NK-92 (cell line): Measurements from ENCODE around the gene LGALSL.
"Not testable (repeated sequence)": the region's sequence is repeated elsewhere in the genome, so short reads cannot be mapped to it uniquely, and the experiment has no call there.

Experiments
- DNase-seq: peaks from one replicate; lab custom pipeline; 2025; ENCODE audit not compliant: unreplicated experiment; lab: John Stamatoyannopoulos, UW

The LGALSL gene

DNA sequence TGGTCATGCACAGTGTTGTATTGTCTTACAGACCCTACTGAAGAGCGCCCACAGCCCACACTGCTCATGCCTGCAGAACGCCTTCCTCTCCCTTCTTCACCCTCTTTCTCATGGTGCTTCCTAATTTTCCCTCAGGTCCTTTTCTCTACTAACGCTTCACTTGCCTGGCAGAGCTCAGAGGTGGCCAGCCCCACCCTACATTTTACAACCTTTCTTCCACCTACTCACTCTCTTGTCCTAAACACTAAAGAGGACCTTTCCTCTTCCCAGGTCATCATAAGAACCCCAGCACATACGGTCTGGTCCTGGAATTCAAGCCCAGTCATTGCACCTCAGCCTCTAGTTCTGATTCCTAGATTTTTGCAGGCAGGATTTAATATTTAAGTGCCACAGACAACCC is 11.7 kb upstream of the LGALSL start:
- no peak for DNase-seq

DNA sequence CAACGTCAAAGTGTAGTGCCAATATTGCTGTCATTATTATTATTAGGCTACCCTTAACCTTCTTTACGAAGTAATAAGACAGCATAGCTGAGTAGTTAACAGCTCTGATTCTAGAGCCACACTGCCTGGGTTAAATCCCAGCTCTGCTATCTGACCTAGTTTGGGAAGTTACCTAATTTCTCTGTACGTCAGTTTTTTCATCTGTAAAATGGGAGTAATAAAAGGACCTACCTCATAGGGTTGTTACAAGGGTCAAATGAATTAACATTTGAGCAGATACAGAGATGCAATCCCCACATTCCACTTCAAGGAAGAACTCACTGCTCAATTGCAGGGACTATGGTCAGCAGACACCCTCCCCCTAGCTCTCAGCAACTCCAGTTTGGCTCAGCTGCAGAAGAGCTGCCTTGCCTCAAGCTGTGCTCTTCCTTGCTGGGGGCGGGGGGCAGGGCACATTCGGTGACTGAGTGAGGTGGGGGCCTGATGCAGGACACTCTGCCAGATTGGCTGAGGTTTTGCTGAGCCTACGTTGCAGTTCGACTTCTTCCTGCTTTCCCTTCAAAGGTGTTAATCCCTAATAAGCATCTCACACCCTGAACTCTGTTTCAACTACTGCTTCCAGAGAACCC is 11.0 kb upstream of the LGALSL start:
- no peak for DNase-seq

DNA sequence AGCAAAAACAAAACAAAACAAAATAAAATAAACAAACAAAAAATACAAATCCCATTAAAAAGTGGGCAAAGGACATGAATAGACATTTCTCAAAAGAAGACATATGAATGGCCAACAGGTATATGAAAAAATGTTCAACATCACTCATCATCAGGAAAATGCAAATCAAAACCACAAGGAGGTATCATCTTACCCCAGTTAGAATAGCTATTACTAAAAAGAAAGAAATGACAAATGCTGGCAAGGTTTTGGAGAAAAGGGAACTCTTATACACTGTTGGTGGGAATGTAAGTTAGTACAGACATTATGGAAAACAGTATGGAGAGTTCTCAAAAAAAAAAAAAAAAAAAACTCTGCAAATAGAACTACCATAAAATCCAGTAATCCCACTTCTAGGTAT is 8.0 kb upstream of the LGALSL start:
- DNase-seq, result not testable (repeated sequence)

DNA sequence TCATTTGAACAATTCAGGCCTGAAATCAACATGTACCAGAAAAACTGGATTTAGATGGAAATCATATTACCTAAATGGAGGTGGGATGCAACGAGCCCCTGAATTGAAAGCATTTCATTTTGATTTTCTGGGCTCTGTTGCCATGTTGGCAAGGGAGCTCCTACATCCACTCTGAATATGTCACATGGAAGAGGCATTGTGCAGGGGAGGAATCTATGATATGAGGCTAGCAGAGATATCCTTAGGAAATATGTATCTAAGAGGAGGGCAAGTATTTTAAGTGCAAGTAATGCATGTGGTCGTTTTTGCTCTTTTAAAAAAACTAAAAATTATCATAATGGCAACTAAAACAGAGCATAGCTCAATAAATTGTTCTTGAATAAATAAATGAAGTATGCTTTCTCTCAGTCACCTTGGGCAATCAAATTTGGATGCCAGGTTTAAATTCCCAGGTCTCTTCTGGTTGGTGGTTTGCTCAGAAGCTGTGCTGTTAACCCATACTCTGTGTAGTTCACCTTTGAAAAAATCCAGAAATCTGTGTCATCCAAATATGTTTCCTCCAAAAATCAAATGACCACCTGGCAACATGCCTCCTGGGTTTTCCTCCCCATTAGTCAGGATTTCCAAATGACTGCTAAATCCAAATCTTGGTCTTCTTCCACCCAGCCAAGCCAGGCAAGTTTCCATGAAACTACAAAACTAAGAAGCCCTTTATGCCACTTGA is 6.5 kb upstream of the LGALSL start:
- DNase-seq, result no peak

DNA sequence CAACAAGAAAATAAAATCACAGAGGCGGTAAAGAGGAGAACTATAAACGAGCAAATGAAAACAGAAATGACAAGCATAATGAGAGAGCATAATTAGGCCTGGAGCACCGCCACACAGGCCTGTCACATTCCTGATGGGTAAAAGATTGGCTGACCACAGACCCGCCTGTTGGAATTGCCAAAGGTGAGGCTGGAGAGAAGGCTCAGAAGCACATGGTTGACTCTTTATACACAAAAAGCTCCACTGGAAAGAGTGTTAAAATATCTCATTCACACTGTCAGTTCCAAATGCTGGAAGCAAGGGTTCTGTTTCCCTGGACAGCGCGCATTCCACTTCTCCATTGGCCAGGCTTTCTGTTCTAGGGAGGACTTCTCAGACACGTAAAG is 5.9 kb upstream of the LGALSL start:
- no peak for DNase-seq

DNA sequence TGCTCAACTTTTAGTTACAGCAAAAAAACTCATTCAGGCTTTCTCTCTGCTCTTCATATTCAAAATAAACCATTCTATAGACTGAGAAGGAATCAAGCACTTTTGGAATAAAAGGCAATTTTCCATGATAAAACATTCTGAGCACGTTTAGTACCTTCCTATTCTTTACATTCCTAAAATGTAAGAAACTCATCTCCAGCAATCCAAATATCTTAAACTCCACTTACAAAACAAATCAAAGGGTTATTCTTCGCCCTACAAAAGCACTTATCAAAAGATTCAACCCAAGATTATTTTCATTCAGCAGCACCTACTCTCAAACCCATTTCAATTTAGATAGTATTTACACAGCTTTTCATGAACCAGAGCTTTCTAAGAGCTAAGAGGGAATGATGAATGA is 2.9 kb upstream of the LGALSL start:
- DNase-seq, result no peak

DNA sequence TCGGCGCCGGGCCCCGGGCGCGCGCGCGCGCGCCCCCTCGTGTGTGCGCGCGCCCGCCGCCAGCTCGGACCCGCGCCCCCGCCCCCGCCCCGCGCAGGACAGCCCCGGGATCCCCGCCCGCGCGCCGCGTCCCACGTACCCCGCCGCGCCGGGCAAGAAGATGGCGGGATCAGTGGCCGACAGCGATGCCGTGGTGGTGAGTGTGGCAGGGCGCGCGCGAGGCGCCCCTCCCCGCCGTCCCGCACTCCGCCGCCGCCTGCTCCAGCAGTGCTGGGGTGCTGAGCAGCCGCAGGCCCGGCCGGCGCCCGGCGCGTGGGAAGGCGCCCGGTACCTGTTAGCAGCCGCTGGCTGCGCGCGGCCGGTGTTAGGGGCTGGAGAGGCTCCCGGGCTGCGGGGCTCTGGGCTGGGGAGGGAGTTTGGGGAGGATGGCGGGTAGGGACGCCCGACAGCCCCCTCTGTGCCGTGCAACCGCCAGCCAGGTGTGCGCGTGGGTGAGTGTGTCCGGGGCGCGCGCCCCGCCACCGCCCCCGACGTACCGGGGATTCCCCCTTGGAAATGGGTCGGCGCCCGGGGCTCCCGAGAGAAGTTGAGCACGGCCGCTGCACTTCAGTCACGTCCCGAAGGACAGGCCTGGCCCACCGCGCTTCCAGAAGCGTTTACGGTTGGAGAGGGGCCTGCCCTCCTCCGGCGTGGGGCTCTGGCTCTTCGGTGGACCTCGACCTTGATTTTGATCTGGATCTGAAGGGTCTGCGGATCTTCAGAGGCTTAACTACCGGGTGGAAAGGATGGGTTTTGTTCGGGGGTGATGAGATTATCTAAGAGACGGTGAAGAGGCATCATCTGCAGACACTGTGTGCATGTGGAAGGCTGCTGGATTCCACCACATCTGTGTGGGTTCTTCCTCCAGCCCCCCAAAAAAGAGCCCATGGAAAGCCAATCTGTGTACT is 697 bp downstream of the LGALSL start:
- DNase-seq, result no peak

DNA sequence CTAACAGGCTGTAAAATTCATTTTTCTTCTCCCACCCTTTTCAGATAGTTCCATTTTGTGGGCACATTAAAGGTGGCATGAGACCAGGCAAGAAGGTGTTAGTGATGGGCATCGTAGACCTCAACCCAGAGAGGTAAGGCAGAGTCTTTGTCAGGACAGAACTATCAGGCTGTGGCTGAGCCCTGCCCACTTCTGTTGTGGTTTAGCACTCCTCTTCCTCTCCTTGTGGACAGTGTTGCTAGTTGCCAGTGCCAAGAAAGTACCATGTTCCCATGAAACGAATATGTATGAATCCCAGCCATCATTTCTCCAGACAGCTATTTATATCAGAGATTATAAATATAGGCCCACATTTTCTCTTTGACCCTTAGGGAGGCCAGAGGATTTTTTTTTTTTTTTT is 1.6 kb downstream of the LGALSL start:
- no peak for DNase-seq

DNA sequence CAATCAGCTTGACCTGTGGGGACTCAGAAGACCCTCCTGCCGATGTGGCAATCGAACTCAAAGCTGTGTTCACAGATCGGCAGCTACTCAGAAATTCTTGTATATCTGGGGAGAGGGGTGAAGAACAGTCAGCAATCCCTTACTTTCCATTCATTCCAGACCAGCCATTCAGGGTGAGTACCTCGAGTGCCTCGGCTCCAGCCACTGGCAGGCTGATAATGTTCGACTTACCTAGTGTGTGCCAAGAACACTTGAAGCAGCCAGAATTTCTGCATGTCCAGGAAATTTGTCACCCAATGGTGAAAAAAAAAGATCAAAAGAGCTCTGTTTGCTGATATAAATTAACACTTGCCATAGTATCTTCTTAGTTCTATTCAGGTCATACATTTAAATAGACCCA is 2.3 kb downstream of the LGALSL start:
- no peak for DNase-seq

DNA sequence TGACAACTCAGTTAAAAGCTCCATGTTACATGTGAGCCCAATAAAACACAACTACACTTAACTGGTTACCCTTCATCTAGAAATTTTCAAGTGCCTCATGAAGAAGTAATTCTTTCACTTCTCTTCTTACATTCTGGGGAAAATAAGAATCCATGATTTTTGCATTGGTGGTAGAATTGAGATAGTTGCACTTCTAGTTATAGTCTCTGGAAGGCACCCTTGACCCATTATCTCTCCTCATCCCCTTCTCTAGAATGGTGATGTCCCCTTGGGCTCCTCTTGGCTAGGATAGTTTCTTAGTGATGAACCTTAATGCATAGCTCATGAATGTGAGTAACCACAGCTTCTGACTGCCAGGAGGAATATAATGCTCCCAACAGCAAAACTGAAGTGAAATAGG is 3.6 kb downstream of the LGALSL start:
- DNase-seq, result no peak

DNA sequence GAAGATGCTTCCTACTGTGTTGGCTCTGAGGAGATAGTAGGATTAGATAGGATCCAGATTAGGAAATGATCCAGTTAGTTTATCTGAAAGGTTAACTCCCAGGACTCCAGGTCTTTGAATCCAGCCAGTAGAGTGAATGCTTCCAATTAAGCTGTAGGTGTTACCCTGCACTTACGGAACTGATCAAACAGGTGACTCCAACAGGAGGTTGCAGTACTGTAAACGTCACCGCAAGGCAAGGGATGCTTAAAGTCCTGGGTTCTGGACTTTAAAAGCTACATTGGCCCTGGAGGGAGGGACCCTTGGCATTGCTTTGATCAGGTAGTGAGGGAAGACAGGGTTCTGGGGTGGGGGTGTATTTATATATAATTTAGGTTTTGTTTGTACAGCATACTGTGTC is 5.6 kb downstream of the LGALSL start:
- DNase-seq, result no peak

DNA sequence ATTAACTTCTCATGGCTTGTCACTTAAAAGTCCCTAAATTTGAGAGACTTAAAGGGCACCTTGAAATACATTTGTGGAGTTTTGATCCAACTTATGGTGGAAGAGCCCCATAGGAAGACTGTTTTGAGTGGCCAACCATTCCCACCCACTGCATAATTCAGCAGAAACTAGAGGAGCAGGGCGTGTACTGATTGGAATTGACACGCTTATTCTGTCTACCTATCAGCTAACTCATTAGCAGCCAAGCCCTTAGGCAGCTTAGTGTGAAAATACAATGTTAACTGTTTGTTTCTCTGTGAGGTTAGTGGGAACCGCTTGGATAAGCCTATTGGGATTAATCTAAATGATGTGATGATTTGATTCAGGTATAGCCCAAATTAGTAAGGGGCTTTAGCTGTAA is 6.4 kb downstream of the LGALSL start:
- no peak for DNase-seq

DNA sequence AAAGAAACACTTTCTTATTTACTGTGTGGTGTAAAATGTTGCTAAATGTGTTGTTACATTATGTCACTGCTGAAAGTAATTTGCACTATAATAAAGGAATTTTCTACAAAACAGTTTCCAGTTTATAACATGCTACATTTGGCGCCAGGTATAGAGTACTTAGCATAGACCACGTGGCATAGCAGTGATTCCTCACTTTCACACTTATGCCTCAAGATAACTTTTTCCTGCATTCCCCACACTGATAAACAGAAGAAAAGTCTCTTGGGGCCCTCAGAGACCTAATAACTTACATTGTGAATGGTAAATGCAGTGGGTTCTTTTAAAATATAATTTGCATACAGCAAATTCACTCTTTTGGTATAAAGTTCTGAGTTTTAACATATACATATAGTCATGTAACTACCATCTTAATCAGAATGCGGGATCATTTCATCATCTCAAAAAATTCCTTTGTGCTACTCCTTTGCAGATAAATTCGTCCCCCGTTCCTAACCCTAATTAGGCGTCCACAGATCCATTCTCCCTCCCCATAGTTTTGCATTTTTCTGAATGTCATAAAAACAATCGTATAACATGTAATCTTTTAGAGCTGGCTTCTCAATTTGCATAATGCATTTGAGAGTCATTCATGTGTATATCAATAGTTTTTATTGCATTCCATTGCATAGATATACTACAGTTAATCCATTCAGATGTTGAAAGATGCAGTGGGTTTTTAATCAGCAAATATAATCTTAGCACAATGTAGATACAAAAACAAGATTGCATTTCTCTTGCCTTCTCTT is 7.5 kb downstream of the LGALSL start:
- no peak for DNase-seq

DNA sequence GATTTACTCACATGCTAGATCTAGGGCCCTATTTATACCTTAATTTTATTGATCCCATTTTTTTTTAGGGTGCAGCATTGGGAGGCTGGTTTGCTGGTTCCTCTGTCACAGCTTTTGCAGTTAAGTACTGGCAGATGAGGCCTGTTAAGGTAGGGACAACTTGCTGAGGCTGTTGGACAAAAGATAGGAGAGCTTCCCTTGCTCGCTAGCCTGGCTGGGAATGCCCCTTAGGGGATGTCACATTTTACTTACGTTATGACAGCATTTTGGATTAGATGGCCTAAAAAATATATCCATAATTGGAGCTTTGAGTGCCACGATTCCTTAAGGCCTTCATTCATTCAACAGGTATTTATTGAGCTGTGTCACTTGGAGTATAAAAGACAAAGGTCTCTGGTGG is 8.2 kb downstream of the LGALSL start:
- no peak for DNase-seq

DNA sequence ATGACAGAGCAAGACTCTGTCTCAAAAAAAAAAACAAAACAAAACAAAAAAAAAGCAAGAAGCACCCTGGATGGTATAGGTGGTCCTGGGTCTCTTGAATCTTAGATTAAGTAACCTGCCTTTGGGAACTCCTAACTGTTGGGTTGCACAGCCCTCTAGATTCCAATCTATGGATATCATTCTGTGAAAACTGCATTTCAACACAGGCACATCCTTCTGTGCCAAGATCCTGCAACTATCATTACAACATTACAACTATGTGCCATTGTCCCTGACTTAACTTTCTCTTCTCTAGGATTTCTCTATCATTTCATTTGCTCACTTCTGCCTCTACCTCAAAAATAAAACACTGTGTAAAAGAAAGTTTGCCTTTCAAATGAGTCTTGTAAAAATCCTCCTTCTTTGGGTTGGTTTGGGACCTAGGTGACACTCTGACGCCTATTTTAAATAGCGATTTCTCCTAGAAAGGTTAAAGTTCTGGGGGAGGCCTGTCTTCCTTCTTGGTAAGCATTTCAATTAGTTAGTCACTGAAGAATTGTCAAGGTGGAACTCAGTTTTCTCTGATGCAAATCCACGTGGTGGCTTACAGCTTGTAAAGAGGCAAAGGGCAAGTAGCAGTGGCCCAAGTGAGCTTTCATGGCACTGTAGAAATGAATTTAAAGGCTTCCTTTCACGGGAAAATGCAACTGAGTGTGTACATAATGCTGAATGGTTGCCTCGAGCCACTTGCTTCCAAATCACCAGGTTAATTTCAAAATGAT is 9.2 kb downstream of the LGALSL start:
- no peak for DNase-seq

DNA sequence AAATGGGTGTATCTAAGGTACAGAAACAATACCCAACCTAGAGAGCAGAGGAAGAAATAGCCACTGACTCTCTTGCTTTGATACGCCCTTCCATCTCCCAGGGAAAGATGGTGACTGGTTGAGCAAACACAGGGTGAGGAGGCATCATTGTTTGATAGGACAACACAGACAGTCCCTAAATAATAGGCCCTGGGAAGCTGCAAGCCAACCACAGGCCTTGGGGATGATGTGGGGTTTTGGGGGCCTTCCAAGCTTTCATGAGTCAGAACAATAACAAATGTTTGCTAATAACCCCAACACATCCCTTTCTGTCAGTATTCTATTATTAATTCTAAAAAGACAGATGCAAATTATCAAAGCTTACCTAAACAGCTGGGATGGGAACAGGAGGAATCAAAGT is 9.8 kb downstream of the LGALSL start:
- no peak for DNase-seq

DNA sequence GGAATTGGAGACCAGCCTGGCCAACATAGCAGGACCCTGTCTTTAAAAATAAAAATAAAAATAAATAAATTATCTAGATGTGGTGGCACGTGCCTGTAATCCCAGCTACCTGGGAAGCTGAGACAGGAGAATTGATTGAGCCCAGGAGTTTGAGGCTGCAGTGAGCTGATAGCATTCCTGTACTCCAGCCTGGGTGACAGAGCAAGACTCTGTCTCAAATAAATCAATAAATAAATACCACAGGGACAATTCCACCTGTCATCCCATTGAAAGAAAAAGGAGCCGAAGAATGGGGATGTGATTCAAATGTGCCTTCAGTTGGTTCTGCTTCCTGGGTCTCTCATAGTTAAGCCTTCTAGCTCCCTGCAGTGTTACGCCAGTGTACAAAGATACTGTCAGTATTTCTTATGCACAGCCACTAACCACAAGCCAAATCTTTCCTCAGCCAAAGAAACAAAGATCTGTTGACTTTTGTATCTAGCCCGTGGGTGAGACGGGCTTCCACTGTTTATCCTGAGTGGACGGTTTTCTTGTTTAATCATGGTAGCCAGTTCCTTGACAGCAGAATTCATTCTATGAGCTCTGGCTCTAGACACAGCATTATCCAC is 12.6 kb downstream of the LGALSL start:
- no peak for DNase-seq

DNA sequence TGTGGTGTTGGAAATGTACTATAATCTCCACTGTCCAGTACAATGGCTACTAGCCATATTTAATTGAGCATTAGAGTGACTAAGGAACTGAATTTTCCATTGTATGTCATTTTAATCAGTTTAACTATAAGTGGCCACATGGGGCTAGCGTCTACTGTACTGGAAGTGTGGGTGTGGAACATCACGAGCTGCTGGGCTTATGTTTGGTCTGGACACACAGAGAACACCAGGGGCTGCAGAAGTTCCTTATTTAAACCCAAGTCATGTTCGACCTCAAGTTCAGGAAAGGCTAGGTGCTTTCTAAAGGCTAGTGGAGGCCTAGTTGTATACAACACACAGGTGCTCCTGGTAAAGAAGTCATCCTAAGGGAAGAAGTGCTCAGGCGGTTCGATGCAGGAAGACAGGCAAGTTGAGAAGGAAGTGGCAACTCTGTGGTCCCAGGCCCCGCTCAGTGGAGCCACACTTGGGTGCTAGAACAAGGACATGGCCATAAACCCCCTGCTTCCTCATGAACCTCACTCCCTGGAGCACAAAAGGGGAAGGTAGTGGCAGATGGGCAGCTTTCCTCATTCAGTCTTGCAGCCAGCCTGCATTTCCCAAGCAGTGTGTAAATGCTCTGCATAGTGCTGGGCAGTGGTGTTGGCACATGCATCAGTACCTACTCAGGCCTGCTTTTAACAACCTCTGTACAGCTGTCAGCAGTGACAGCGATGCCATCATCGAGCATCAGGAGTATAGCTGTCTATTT is 13.3 kb downstream of the LGALSL start:
- DNase-seq, result no peak

DNA sequence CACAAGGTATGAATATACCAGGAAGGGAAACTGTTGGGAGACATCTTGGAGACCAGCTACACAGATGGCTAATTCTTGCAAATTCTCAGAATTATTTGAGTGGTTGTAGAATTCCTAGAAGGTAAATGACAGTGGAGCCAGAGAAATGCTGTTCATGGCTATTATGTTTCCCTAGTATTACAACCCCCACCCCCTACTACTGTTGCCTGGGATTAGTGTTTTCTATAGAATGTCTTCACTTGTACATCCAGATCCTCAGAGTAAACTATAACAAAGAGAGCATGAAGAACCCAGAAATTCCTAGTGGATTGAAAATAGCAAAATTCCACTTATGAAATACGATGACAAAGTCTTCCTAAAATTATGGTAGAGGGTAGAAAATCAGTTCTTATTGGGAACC is 15.3 kb downstream of the LGALSL start:
- DNase-seq, result no peak
